OCI-LY7 (cell line): Measurements from ENCODE around the gene CLCN2. TPM values are rescaled to one million over a fixed set of nuclear protein-coding genes. Genes with fewer than 3 reads are reported as not detected.

Experiments
- BruUV-seq: library from RNA; stranded (reverse); fragments of 400-500 nt; replicated peaks from 2 replicates; lab custom pipeline; 2021; lab: Mats Ljungman, UMichigan
- CTCF ChIA-PET: fragments of 300-600 bp; sonication (Branson Sonifier 250); formaldehyde crosslinking; loops from one replicate; lab custom pipeline; 2022; ENCODE audit warnings: antibody characterized with exemption; ENCODE audit not compliant: unreplicated experiment; lab: Charles Lee
- POLR2A ChIA-PET: fragments of 300-600 bp; sonication (Branson Sonifier 250); formaldehyde crosslinking; loops from one replicate; lab custom pipeline; 2022; ENCODE audit warnings: antibody characterized with exemption; lab: Charles Lee
- DNase-seq: peaks from one replicate; pipeline ENCODE4 v3.0.0-alpha.2; 2015; ENCODE audit warnings: low spot score
- H2AFZ ChIP-seq: fragments of 200-600 bp; sonication (generic), shearing (Covaris generic); 2 replicates; pipeline ENCODE4 v1.6.1; 2014; ENCODE audit warnings: mild to moderate bottlenecking, antibody characterized with exemption, low read length, moderate library complexity
- H3K27ac ChIP-seq: fragments of 200-600 bp; sonication (generic); 2 replicates; pipeline ENCODE4 v1.5.1; 2014; ENCODE audit warnings: mixed run types, low read depth, mild to moderate bottlenecking, moderate library complexity, low read length, inconsistent platforms; ENCODE audit not compliant: poor library complexity, severe bottlenecking
- H3K36me3 ChIP-seq: fragments of 200-600 bp; sonication (generic); 2 replicates; pipeline ENCODE4 v1.6.1; 2014; ENCODE audit warnings: mild to moderate bottlenecking, antibody characterized with exemption, low read length, moderate library complexity, mixed read lengths; ENCODE audit not compliant: insufficient read depth
- H3K4me1 ChIP-seq: fragments of 200-600 bp; sonication (generic); 2 replicates; pipeline ENCODE4 v1.5.1; 2014; ENCODE audit warnings: mild to moderate bottlenecking, low read length; ENCODE audit not compliant: insufficient read depth, poor library complexity, severe bottlenecking
- H3K4me2 ChIP-seq: fragments of 200-600 bp; sonication (generic); 2 replicates; pipeline ENCODE4 v1.6.1; 2014; ENCODE audit warnings: mild to moderate bottlenecking, low read length
- H3K4me3 ChIP-seq: fragments of 200-600 bp; sonication (generic); 2 replicates; pipeline ENCODE4 v1.5.1; 2014; ENCODE audit warnings: mild to moderate bottlenecking, low read depth, low read length; ENCODE audit not compliant: poor library complexity, severe bottlenecking
- H3K79me2 ChIP-seq: fragments of 200-600 bp; sonication (generic); 2 replicates; pipeline ENCODE4 v1.6.1; 2016; ENCODE audit warnings: low read depth, mild to moderate bottlenecking, low read length, moderate library complexity, mixed read lengths; ENCODE audit not compliant: insufficient read depth
- H3K9me2 ChIP-seq: fragments of 200-600 bp; sonication (generic); 2 replicates; pipeline ENCODE4 v1.6.1; 2016; ENCODE audit warnings: mild to moderate bottlenecking, low read length, mixed read lengths; ENCODE audit not compliant: insufficient read depth
- H3K9me3 ChIP-seq: fragments of 200-600 bp; sonication (generic); 2 replicates; pipeline ENCODE4 v1.6.1; 2014; ENCODE audit warnings: mild to moderate bottlenecking, mixed run types, low read length, mixed read lengths
- H4K20me1 ChIP-seq: fragments of 200-600 bp; sonication (generic); 2 replicates; pipeline ENCODE4 v1.6.1; 2014; ENCODE audit warnings: mild to moderate bottlenecking, antibody characterized with exemption, low read length, moderate library complexity, mixed read lengths; ENCODE audit not compliant: insufficient read depth
- EZH2phosphoT487 ChIP-seq: fragments of 200-600 bp; sonication (generic); IDR thresholded peaks from 2 replicates; pipeline ENCODE4 v1.6.1; 2018; ENCODE audit warnings: low read depth, borderline replicate concordance, mild to moderate bottlenecking, mixed run types, antibody characterized with exemption, low read length, moderate library complexity, mixed read lengths
- intact Hi-C: fragments of 100-400 bp; cut with micrococcal nuclease; formaldehyde crosslinking; loops from one replicate; pipeline ENCODE4 v1.10.0; 2022; ENCODE audit not compliant: unreplicated experiment
- total RNA-seq, 2 experiments: library from RNA; depleted of rRNA in 1 of 2; stranded (reverse); fragments of >200 nt in 1 of 2; shearing (Covaris generic) in 1 of 2; gene quantifications; 2 replicates each; pipeline ENCODE4 v1.2.3, GENCODE V29; 2014 to 2022
- TF ChIP-seq, protein P1 (sequence below): fragments of 200-600 bp; sonication (generic); conservative IDR thresholded peaks from 2 replicates; pipeline ENCODE4 v1.5.1; 2014; ENCODE audit warnings: mild to moderate bottlenecking, antibody characterized with exemption, low read length, moderate library complexity, mixed read lengths

The CLCN2 gene
- total RNA-seq, 2 experiments from 2014 or later = 4.2 to 15.0 TPM

- Histone ChIP-seq H3K4me1 (peaks cover 19% of the 10 kb centered on the region), H3K36me3 (peaks cover 100% of the 10 kb centered on the region), H3K79me2 (peaks cover 47% of the 10 kb centered on the region), H3K4me3 (no peak overlapping the region), H3K9me3 (no peaks in the 10 kb centered on the region), H3K9me2 (no peaks in the 10 kb centered on the region), H2AFZ (no peak overlapping the region), H3K27ac (no peak overlapping the region), H4K20me1 (peaks cover 42% of the 10 kb centered on the region), H3K4me2 (no peak overlapping the region)
- ChIA-PET POLR2A (no interaction called here), CTCF (no interaction called here)
- no TSS peak for BruUV-seq
- TF ChIP-seq, protein P1, sequence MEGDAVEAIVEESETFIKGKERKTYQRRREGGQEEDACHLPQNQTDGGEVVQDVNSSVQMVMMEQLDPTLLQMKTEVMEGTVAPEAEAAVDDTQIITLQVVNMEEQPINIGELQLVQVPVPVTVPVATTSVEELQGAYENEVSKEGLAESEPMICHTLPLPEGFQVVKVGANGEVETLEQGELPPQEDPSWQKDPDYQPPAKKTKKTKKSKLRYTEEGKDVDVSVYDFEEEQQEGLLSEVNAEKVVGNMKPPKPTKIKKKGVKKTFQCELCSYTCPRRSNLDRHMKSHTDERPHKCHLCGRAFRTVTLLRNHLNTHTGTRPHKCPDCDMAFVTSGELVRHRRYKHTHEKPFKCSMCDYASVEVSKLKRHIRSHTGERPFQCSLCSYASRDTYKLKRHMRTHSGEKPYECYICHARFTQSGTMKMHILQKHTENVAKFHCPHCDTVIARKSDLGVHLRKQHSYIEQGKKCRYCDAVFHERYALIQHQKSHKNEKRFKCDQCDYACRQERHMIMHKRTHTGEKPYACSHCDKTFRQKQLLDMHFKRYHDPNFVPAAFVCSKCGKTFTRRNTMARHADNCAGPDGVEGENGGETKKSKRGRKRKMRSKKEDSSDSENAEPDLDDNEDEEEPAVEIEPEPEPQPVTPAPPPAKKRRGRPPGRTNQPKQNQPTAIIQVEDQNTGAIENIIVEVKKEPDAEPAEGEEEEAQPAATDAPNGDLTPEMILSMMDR = no peak
- no peak for TF ChIP-seq EZH2phosphoT487
- intact Hi-C loops = no loop called here
- no peak for DNase-seq
These were observed 41.3 kb downstream of the CLCN2 start for GRCh38 chr3:184320104-184320445.

DNA sequence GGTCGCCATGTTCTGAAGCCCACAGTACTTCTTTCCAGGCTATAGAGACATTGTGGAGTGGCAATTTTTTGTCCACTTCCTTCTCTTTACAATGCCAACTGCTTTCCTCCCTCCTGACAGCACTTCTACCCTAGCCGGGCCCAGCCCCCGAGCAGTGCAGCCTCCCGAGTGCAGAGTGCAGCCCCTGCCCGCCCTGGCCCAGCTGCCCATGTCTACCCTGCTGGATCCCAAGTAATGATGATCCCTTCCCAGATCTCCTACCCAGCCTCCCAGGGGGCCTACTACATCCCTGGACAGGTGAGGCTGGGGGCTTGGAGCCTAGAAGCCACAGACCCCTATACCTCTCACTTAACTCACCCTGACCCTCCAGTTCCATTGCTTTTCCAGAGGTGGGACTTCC is 44.2 kb downstream of the CLCN2 start:
- no peak for DNase-seq
- intact Hi-C loops = no loop called here
- TF ChIP-seq, protein P1 = no peak
- no peak for TF ChIP-seq EZH2phosphoT487
- no peaks in the 10 kb centered on the region for H3K9me3 ChIP-seq
- ChIA-PET CTCF (no interaction called here), POLR2A (no interaction called here)
- peaks cover 25% of the 10 kb centered on the region for H3K4me1 ChIP-seq
- H3K4me3 ChIP-seq = peak overlapping the region; percentile 97
- H3K9me2 ChIP-seq = no peaks in the 10 kb centered on the region
- peaks cover 51% of the 10 kb centered on the region for H3K79me2 ChIP-seq
- H4K20me1 ChIP-seq = peaks cover 37% of the 10 kb centered on the region
- H2AFZ ChIP-seq = no peak overlapping the region
- H3K27ac ChIP-seq = no peak overlapping the region
- H3K4me2 ChIP-seq = peak overlapping the region; percentile 100
- BruUV-seq = no TSS peak
- peaks cover 75% of the 10 kb centered on the region for H3K36me3 ChIP-seq

DNA sequence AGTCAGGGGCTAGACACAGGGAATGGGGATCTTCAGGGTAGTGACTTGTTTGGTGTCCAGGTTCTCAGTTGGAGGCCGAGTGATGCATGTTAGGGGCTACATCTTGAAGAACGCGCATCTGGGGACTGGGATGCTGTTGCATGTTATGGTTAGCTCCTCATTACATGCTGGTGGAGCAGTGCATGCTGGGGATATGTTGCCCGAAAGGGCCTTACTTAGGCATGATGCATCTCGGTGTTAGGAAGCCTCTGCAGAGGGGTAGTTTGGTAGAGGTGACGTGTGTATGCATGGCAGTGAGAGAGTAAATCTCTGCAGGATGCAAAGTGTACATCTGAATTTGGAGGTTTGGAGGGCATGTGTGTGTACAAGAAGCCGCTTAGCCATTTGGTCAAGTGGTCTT is 44.6 kb downstream of the CLCN2 start:
- Histone ChIP-seq H3K9me3 (no peaks in the 10 kb centered on the region), H3K4me3 (peak overlapping the region; percentile 97), H4K20me1 (peaks cover 37% of the 10 kb centered on the region), H3K4me2 (peak overlapping the region; percentile 100), H3K79me2 (peaks cover 51% of the 10 kb centered on the region), H3K4me1 (peaks cover 25% of the 10 kb centered on the region), H3K27ac (no peak overlapping the region), H2AFZ (no peak overlapping the region), H3K9me2 (no peaks in the 10 kb centered on the region), H3K36me3 (peaks cover 71% of the 10 kb centered on the region)
- TF ChIP-seq EZH2phosphoT487 = no peak
- TF ChIP-seq, protein P1 = no peak
- intact Hi-C loops = no loop called here
- BruUV-seq = no TSS peak
- no peak for DNase-seq
- ChIA-PET POLR2A (interaction anchor here (1.4 kb wide), 1 partner anchor 67 kb away, joined by 3 read pairs; the partner anchor contains the start of gene EEF1AKMT4), CTCF (no interaction called here)
